ENCODE data around the gene CELA2B.
"Not testable (repeated sequence)": the region's sequence is repeated elsewhere in the genome, so short reads cannot be mapped to it uniquely, and the experiment has no call there.

- TF ChIP-seq POLR2A, CTCF (IDR thresholded peaks at IDR 0.05): not testable (repeated sequence)
These were observed 4.2 kb upstream of the CELA2B start for GRCh38 chr1:15471723-15472122.

Data from breast epithelium (tissue), 3 donors.